DMS 273 (cell line): ENCODE results near the gene SEMA4D.
A peak's percentile ranks its signal among the peaks of the same experiment; 100 is the strongest.
"Not testable (repeated sequence)": the region's sequence is repeated elsewhere in the genome, so short reads cannot be mapped to it uniquely, and the experiment has no call there.

Source experiments
- DNase-seq: peaks from one replicate; lab custom pipeline; 2025; ENCODE audit not compliant: unreplicated experiment; lab: John Stamatoyannopoulos, UW

SEMA4D gene

GRCh38 chr9:89482056-89482851 is 15.7 kb downstream of the SEMA4D start:
- peak; percentile 18 for DNase-seq

GRCh38 chr9:89481538-89481915 is 16.4 kb downstream of the SEMA4D start:
- DNase-seq = no peak

GRCh38 chr9:89480825-89481537 is 16.9 kb downstream of the SEMA4D start:
- DNase-seq = no peak

- not testable (repeated sequence) for DNase-seq
These were observed 17.5 kb downstream of the SEMA4D start for GRCh38 chr9:89480372-89480771.

GRCh38 chr9:89479669-89480011 is 18.3 kb downstream of the SEMA4D start:
- not testable (repeated sequence) for DNase-seq

GRCh38 chr9:89478821-89479668 is 18.9 kb downstream of the SEMA4D start:
- no peak for DNase-seq

GRCh38 chr9:89477811-89478630 is 19.9 kb downstream of the SEMA4D start:
- DNase-seq = no peak

- no peak for DNase-seq
These were observed 20.5 kb downstream of the SEMA4D start for GRCh38 chr9:89477384-89477783.

GRCh38 chr9:89476546-89476945 is 21.4 kb downstream of the SEMA4D start:
- no peak for DNase-seq

GRCh38 chr9:89475891-89476440 is 21.9 kb downstream of the SEMA4D start:
- DNase-seq = no peak

GRCh38 chr9:89474939-89475338 is 23.0 kb downstream of the SEMA4D start:
- DNase-seq = no peak

GRCh38 chr9:89473762-89474469 is 24.0 kb downstream of the SEMA4D start:
- peak; percentile 33 for DNase-seq

- not testable (repeated sequence) for DNase-seq
These were observed 26.1 kb downstream of the SEMA4D start for GRCh38 chr9:89471796-89472320.

GRCh38 chr9:89471390-89471789 is 26.5 kb downstream of the SEMA4D start:
- no peak for DNase-seq

GRCh38 chr9:89470224-89470839 is 27.6 kb downstream of the SEMA4D start:
- peak; percentile 30 for DNase-seq

GRCh38 chr9:89469003-89469402 is 28.9 kb downstream of the SEMA4D start:
- DNase-seq = no peak

GRCh38 chr9:89468281-89468960 is 29.5 kb downstream of the SEMA4D start:
- no peak for DNase-seq

GRCh38 chr9:89467278-89467625 is 30.7 kb downstream of the SEMA4D start:
- no peak for DNase-seq
